H1 (cell line): Measurements from ENCODE around the gene NFASC. TPM values are rescaled to one million over a fixed set of nuclear protein-coding genes. Genes with fewer than 3 reads are reported as not detected.

Experiments
- BCL11A ChIP-seq, 2 experiments: IDR thresholded peaks; one replicate each; pipeline ENCODE4 v1.6.1; 2011; ENCODE audit warnings: low read depth in 2 of 2, low read length in 2 of 2, mild to moderate bottlenecking in 2 of 2
- CTBP2 ChIP-seq: IDR thresholded peaks from 2 replicates; pipeline ENCODE4 v1.7.0; 2011; ENCODE audit warnings: borderline replicate concordance, mild to moderate bottlenecking, moderate library complexity, mixed read lengths, low read length; ENCODE audit not compliant: insufficient read depth, insufficient read length
- NANOG ChIP-seq: IDR thresholded peaks from 2 replicates; pipeline ENCODE4 v1.6.1; 2011; ENCODE audit warnings: low read length, low read depth, mild to moderate bottlenecking, inconsistent platforms; ENCODE audit not compliant: insufficient read depth, poor library complexity, severe bottlenecking
- RAD21 ChIP-seq, 2 experiments: IDR thresholded peaks in 1 of 2; conservative IDR thresholded peaks in 1 of 2; 2 replicates each; pipeline ENCODE4 v1.6.1; 2011; ENCODE audit warnings: low read depth in 2 of 2, low read length in 2 of 2, improper control_type of control experiment in 1 of 2, inconsistent platforms in 1 of 2, mild to moderate bottlenecking in 1 of 2, moderate library complexity in 1 of 2
- RFX5 ChIP-seq: IDR thresholded peaks from 2 replicates; pipeline ENCODE4 v1.6.1; 2011; ENCODE audit warnings: low read depth, low read length, improper control_type of control experiment, borderline replicate concordance
- RXRA ChIP-seq: IDR thresholded peaks from 2 replicates; pipeline ENCODE4 v1.6.1; 2011; ENCODE audit warnings: low read depth, mild to moderate bottlenecking, low read length, moderate library complexity; ENCODE audit not compliant: insufficient read depth
- TEAD4 ChIP-seq: IDR thresholded peaks from 2 replicates; pipeline ENCODE4 v1.6.1; 2012; ENCODE audit warnings: low read depth, low read length, inconsistent platforms, mixed read lengths
- polyA plus RNA-seq, 7 experiments: library from polyadenylated mRNA; depleted of rRNA in 3 of 7; stranded (reverse) in 5 of 7; unstranded in 2 of 7; fragments of >200 nt in 5 of 7; fragments of 200-250 nt in 2 of 7; gene quantifications; 1 replicate in 5 of 7; 2 replicates in 1 of 7; 4 replicates in 1 of 7; pipeline versions ENCODE4 v1.2.1 to v1.2.3, GENCODE V29; 2011 to 2013; ENCODE audit warnings: missing spikeins in 2 of 7, mixed read lengths in 2 of 7
- total RNA-seq: library from RNA; stranded (reverse); fragmentation: NEBNext Ultra II Directional; extraction: Animal tissue kit (Norgen Biotek cat#: 25700); gene quantifications from 2 replicates; pipeline ENCODE4 v1.2.1, GENCODE V29; 2021

NFASC gene
- total and polyA plus RNA-seq, 2 of the 8 experiments (the other 6 are each of a cell fraction or from before 2014, with no cell fraction given): 5.0 to 15.2 TPM

GRCh38 chr1:205066141-205066818, 195.6 kb downstream of the NFASC start (continued):
- no peak for TF ChIP-seq RXRA
- TF ChIP-seq BCL11A (IDR thresholded peaks at IDR 0.05; ENCODE audit: low read depth in 2 of 2, low read length in 2 of 2): no peak
- TF ChIP-seq RAD21 (IDR thresholded peaks at IDR 0.05 in 1 of 2, conservative IDR thresholded peaks at IDR 0.05 in 1 of 2; ENCODE audit: low read depth in 2 of 2, low read length in 2 of 2): peak; percentile 53 to 64
- TF ChIP-seq RFX5: no peak
- no peak for TF ChIP-seq NANOG
- no peak for TF ChIP-seq CTBP2
- no peak for TF ChIP-seq TEAD4
